H9 (cell line): ENCODE measurements around the gene VPS41. TPM values are rescaled to one million over a fixed set of nuclear protein-coding genes. Genes with fewer than 3 reads are reported as not detected.

ENCODE experiments used
- DNase-seq: peaks from one replicate; pipeline ENCODE4 v3.0.0-alpha.2; 2017
- H2AFZ ChIP-seq: one replicate; pipeline ENCODE4 v1.6.1; 2013; ENCODE audit warnings: mild to moderate bottlenecking, low read length, control low read depth, moderate library complexity
- H2AK5ac ChIP-seq: 2 replicates; pipeline ENCODE4 v1.6.1; 2013; ENCODE audit warnings: low read length, control low read depth, mixed read lengths; ENCODE audit not compliant: insufficient read length
- H2BK120ac ChIP-seq: one replicate; pipeline ENCODE4 v1.6.1; 2013; ENCODE audit warnings: low read depth, mild to moderate bottlenecking, low read length, control low read depth, inconsistent platforms; ENCODE audit not compliant: poor library complexity, severe bottlenecking
- H2BK12ac ChIP-seq: 2 replicates; pipeline ENCODE4 v1.6.1; 2013; ENCODE audit warnings: low read length, control low read depth, mixed read lengths, low read depth; ENCODE audit not compliant: insufficient read length
- H2BK15ac ChIP-seq: 2 replicates; pipeline ENCODE4 v1.6.1; 2013; ENCODE audit warnings: low read depth, low read length, control low read depth
- H2BK20ac ChIP-seq: one replicate; pipeline ENCODE4 v1.6.1; 2013; ENCODE audit warnings: low read depth, mild to moderate bottlenecking, low read length, control low read depth, inconsistent platforms; ENCODE audit not compliant: poor library complexity, severe bottlenecking
- H2BK5ac ChIP-seq: 2 replicates; pipeline ENCODE4 v1.6.1; 2013; ENCODE audit warnings: low read length, control low read depth, mixed read lengths; ENCODE audit not compliant: insufficient read length
- H3K14ac ChIP-seq: 2 replicates; pipeline ENCODE4 v1.6.1; 2013; ENCODE audit warnings: low read length, control low read depth; ENCODE audit not compliant: insufficient read depth
- H3K18ac ChIP-seq: 2 replicates; pipeline ENCODE4 v1.6.1; 2013; ENCODE audit warnings: low read depth, mild to moderate bottlenecking, mixed read lengths, low read length, control low read depth; ENCODE audit not compliant: insufficient read length
- H3K23ac ChIP-seq: 2 replicates; pipeline ENCODE4 v1.6.1; 2013; ENCODE audit warnings: low read length, control low read depth, mixed read lengths, low read depth; ENCODE audit not compliant: insufficient read length
- H3K23me2 ChIP-seq: 2 replicates; pipeline ENCODE4 v1.6.1; 2013; ENCODE audit warnings: low read depth, mild to moderate bottlenecking, mixed read lengths, low read length, control low read depth; ENCODE audit not compliant: insufficient read length, poor library complexity, severe bottlenecking
- H3K27ac ChIP-seq: 2 replicates; pipeline ENCODE4 v1.5.1; 2013; ENCODE audit warnings: low read length, control low read depth, mixed read lengths, low read depth; ENCODE audit not compliant: insufficient read length
- H3K27me3 ChIP-seq: 2 replicates; pipeline ENCODE4 v1.6.1; 2013; ENCODE audit warnings: low read length, control low read depth, inconsistent platforms; ENCODE audit not compliant: insufficient read depth
- H3K4ac ChIP-seq: 2 replicates; pipeline ENCODE4 v1.6.1; 2013; ENCODE audit warnings: low read depth, mild to moderate bottlenecking, control low read depth, inconsistent platforms, low read length, moderate library complexity
- H3K4me1 ChIP-seq: 2 replicates; pipeline ENCODE4 v1.6.1; 2013; ENCODE audit warnings: low read length, control low read depth, inconsistent platforms; ENCODE audit not compliant: insufficient read depth
- H3K4me2 ChIP-seq: 2 replicates; pipeline ENCODE4 v1.6.1; 2013; ENCODE audit warnings: low read length, control low read depth, mixed read lengths; ENCODE audit not compliant: insufficient read length, insufficient read depth
- H3K56ac ChIP-seq: 2 replicates; pipeline ENCODE4 v1.6.1; 2013; ENCODE audit warnings: low read depth, mild to moderate bottlenecking, mixed read lengths, low read length, control low read depth; ENCODE audit not compliant: insufficient read length
- H3K79me1 ChIP-seq: 2 replicates; pipeline ENCODE4 v1.6.1; 2013; ENCODE audit warnings: low read depth, mild to moderate bottlenecking, moderate library complexity, low read length, control low read depth, inconsistent platforms; ENCODE audit not compliant: insufficient read depth, poor library complexity, severe bottlenecking
- H3K79me2 ChIP-seq: 2 replicates; pipeline ENCODE4 v1.6.1; 2013; ENCODE audit warnings: low read length, control low read depth, inconsistent platforms; ENCODE audit not compliant: insufficient read depth
- H3K9ac ChIP-seq: 2 replicates; pipeline ENCODE4 v1.6.1; 2013; ENCODE audit warnings: low read length, control low read depth, mixed read lengths; ENCODE audit not compliant: insufficient read length; ENCODE audit errors: extremely low read depth
- H3K9me3 ChIP-seq: one replicate; pipeline ENCODE4 v1.6.1; 2013; ENCODE audit warnings: low read depth, low read length, inconsistent platforms; ENCODE audit not compliant: control insufficient read depth
- H3T11ph ChIP-seq: one replicate; pipeline ENCODE4 v1.6.1; 2013; ENCODE audit warnings: mild to moderate bottlenecking, low read length, control low read depth, inconsistent platforms
- H4K20me1 ChIP-seq: one replicate; pipeline ENCODE4 v1.6.1; 2013; ENCODE audit not compliant: control insufficient read depth, insufficient read length, insufficient read depth
- H4K5ac ChIP-seq: 2 replicates; pipeline ENCODE4 v1.6.1; 2013; ENCODE audit warnings: low read depth, mild to moderate bottlenecking, mixed read lengths, low read length, control low read depth; ENCODE audit not compliant: insufficient read length
- H4K8ac ChIP-seq: replicated peaks from 2 replicates; pipeline ENCODE4 v1.6.1; 2013; ENCODE audit warnings: low read length, control low read depth, mixed read lengths, low read depth; ENCODE audit not compliant: insufficient read length
- H4K91ac ChIP-seq: 2 replicates; pipeline ENCODE4 v1.6.1; 2013; ENCODE audit warnings: low read depth, mild to moderate bottlenecking, moderate library complexity, mixed read lengths, low read length, control low read depth; ENCODE audit not compliant: insufficient read length
- H3K27ac Mint-ChIP-seq, 3 experiments: 2 replicates in 2 of 3; 3 replicates in 1 of 3; pipeline ENCODE4 v1.8.0; 2020 to 2021; ENCODE audit warnings: mixed read lengths in 3 of 3, mild to moderate bottlenecking in 1 of 3, moderate library complexity in 1 of 3
- H3K27me3 Mint-ChIP-seq: 2 replicates; pipeline ENCODE4 v1.8.0; 2021; ENCODE audit warnings: low read depth, mild to moderate bottlenecking, moderate library complexity, mixed read lengths
- H3K36me3 Mint-ChIP-seq, 3 experiments: 2 replicates in 2 of 3; 3 replicates in 1 of 3; pipeline ENCODE4 v1.8.0; 2020 to 2021; ENCODE audit warnings: low read depth in 3 of 3, mixed read lengths in 3 of 3; ENCODE audit not compliant: insufficient read depth in 1 of 3
- H3K4me1 Mint-ChIP-seq, 2 experiments: 2 replicates each; pipeline ENCODE4 v1.8.0; 2020; ENCODE audit warnings: mixed read lengths in 2 of 2
- H3K4me3 Mint-ChIP-seq, 2 experiments: 2 replicates in 1 of 2; 3 replicates in 1 of 2; pipeline ENCODE4 v1.8.0; 2020 to 2021; ENCODE audit warnings: mild to moderate bottlenecking in 2 of 2, mixed read lengths in 2 of 2, moderate library complexity in 1 of 2
- H3K9me3 Mint-ChIP-seq, 2 experiments: 2 replicates in 1 of 2; 3 replicates in 1 of 2; pipeline ENCODE4 v1.8.0; 2020; ENCODE audit warnings: mild to moderate bottlenecking in 2 of 2, mixed read lengths in 2 of 2, moderate library complexity in 1 of 2
- WGBS: extraction: QIAGEN DNeasy Blood & Tissue Kit; methylation state at CpG from one replicate; pipeline ENCODE4 v1.1.7; 2013; ENCODE audit warnings: missing lambda C conversion rate, low lambda C conversion rate, mixed read lengths; ENCODE audit not compliant: insufficient read length; ENCODE audit errors: extremely low coverage; 5-methylcytosine and 5-hydroxymethylcytosine counted together
- total RNA-seq: library from RNA; stranded (reverse); gene quantifications from 2 replicates; pipeline ENCODE4 v1.2.1, GENCODE V29; 2021
- TF ChIP-seq, protein P1 (sequence below): fragments of 200-600 bp; sonication (generic); conservative IDR thresholded peaks from 3 replicates; pipeline ENCODE4 v1.8.0; 2021; ENCODE audit warnings: antibody characterized with exemption, mild to moderate bottlenecking

VPS41 gene
- total RNA-seq, 1 experiment from 2014 or later, result 49.3 TPM

DNA sequence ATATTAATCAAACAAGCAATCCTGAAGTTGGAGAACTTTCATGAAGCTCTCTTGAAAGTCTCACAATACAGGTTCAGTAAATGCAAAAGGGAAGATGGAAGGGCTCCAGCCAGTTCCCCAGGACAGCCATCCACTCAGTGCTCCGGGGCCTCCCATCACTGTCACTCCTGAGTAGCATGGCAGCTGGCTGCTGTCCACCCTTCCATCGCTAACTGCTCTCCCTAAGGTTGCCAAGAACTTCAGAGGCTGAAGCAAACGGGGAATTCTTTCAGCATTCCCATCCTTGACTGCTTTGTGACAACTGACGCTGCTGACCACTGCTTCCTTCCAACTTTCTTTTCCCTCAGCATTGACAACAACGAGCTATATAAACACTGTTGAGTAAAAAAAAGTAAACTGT lies 69.1 kb downstream of the VPS41 start:
- Histone ChIP-seq H3K9ac (no peak overlapping the region), H4K5ac (no peak overlapping the region), H2AK5ac (no peak overlapping the region), H2BK20ac (no peak overlapping the region), H3K23ac (no peak overlapping the region), H2BK5ac (no peak overlapping the region), H3K9me3 (no peaks in the 10 kb centered on the region), H3K14ac (0 out of 2 replicates have a peak overlapping the region, but pooled peaks have one; percentile 75), H3K27ac (no peak overlapping the region), H2BK12ac (no peak overlapping the region), H4K20me1 (no peaks in the 10 kb centered on the region), H3K79me1 (no peaks in the 10 kb centered on the region), H2AFZ (no peak overlapping the region), H3T11ph (no peak overlapping the region), H2BK15ac (no peak overlapping the region), H3K4ac (no peak overlapping the region), H2BK120ac (no peak overlapping the region), H4K91ac (no peak overlapping the region), H3K79me2 (no peaks in the 10 kb centered on the region), H3K56ac (no peak overlapping the region), H3K4me1 (no peaks in the 10 kb centered on the region), H3K18ac (no peak overlapping the region), H3K4me2 (no peak overlapping the region), H4K8ac (no peak overlapping the region), H3K23me2 (no peaks in the 10 kb centered on the region), H3K27me3 (no peaks in the 10 kb centered on the region)
- Mint-ChIP-seq H3K27ac (peak overlapping the region in 1 of 3 experiments; percentile 9; a peak in 2 of 7 replicates), H3K4me1 (peaks cover 0 to 3% of the 10 kb centered on the region in 2 experiments; a peak in 1 of 4 replicates), H3K36me3 (peaks cover 3 to 10% (median 5%) of the 10 kb centered on the region in 3 experiments; a peak in 4 of 7 replicates), H3K27me3 (no peaks in the 10 kb centered on the region), H3K9me3 (peaks cover 0 to 6% of the 10 kb centered on the region in 2 experiments; a peak in 3 of 5 replicates), H3K4me3 (no peak overlapping the region)
- no peak for DNase-seq
- no CpG with 5 or more reads among the region's 5 CpGs for WGBS
- TF ChIP-seq, protein P1, sequence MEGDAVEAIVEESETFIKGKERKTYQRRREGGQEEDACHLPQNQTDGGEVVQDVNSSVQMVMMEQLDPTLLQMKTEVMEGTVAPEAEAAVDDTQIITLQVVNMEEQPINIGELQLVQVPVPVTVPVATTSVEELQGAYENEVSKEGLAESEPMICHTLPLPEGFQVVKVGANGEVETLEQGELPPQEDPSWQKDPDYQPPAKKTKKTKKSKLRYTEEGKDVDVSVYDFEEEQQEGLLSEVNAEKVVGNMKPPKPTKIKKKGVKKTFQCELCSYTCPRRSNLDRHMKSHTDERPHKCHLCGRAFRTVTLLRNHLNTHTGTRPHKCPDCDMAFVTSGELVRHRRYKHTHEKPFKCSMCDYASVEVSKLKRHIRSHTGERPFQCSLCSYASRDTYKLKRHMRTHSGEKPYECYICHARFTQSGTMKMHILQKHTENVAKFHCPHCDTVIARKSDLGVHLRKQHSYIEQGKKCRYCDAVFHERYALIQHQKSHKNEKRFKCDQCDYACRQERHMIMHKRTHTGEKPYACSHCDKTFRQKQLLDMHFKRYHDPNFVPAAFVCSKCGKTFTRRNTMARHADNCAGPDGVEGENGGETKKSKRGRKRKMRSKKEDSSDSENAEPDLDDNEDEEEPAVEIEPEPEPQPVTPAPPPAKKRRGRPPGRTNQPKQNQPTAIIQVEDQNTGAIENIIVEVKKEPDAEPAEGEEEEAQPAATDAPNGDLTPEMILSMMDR, result no peak
